GM23338 (cell line): ENCODE data around the gene DLG5. TPM values are rescaled to one million over a fixed set of nuclear protein-coding genes. Genes with fewer than 3 reads are reported as not detected.

Experiments used
- ATAC-seq: fragments of 200-7000 bp; cut with Tn5 transposase; 3 replicates; pipeline ENCODE4 v1.9.1; 2020
- DNase-seq: peaks from one replicate; pipeline ENCODE4 v3.0.0-alpha.2; 2015; ENCODE audit warnings: low spot score
- H2AFZ ChIP-seq: fragments of 200-600 bp; sonication (generic); 2 replicates; pipeline ENCODE4 v1.8.0; 2016; ENCODE audit warnings: antibody characterized with exemption, mild to moderate bottlenecking, moderate library complexity
- H3F3A ChIP-seq: fragments of 200-600 bp; sonication (generic); replicated peaks from 2 replicates; pipeline ENCODE4 v1.8.0; 2017; ENCODE audit warnings: antibody characterized with exemption, mixed run types, low read depth
- H3K27ac ChIP-seq: fragments of 200-600 bp; sonication (generic); 2 replicates; pipeline ENCODE4 v1.6.1; 2016; ENCODE audit warnings: low read depth
- H3K27me3 ChIP-seq: fragments of 200-600 bp; sonication (generic); 2 replicates; pipeline ENCODE4 v1.8.0; 2016; ENCODE audit warnings: mild to moderate bottlenecking, mixed run types, moderate library complexity; ENCODE audit not compliant: insufficient read depth
- H3K36me3 ChIP-seq: fragments of 200-600 bp; sonication (generic); 2 replicates; pipeline ENCODE4 v1.8.0; 2016; ENCODE audit warnings: mild to moderate bottlenecking; ENCODE audit not compliant: insufficient read depth
- H3K4me1 ChIP-seq: fragments of 200-600 bp; sonication (generic); 2 replicates; pipeline ENCODE4 v1.8.0; 2016; ENCODE audit warnings: mild to moderate bottlenecking, moderate library complexity; ENCODE audit not compliant: insufficient read depth
- H3K4me2 ChIP-seq: fragments of 200-600 bp; sonication (generic); 2 replicates; pipeline ENCODE4 v1.7.1; 2017; ENCODE audit warnings: mixed run types
- H3K4me3 ChIP-seq: fragments of 200-600 bp; sonication (generic); 2 replicates; pipeline ENCODE4 v1.6.1; 2016; ENCODE audit warnings: mixed run types
- H3K79me2 ChIP-seq: fragments of 200-600 bp; sonication (generic); replicated peaks from 2 replicates; pipeline ENCODE4 v1.8.0; 2017; ENCODE audit warnings: mild to moderate bottlenecking; ENCODE audit not compliant: insufficient read depth
- H3K9me2 ChIP-seq: fragments of 200-600 bp; sonication (generic); 2 replicates; pipeline ENCODE4 v1.8.0; 2017; ENCODE audit not compliant: insufficient read depth
- H4K20me1 ChIP-seq: fragments of 200-600 bp; sonication (generic); replicated peaks from 2 replicates; pipeline ENCODE4 v1.8.0; 2017; ENCODE audit warnings: mild to moderate bottlenecking; ENCODE audit not compliant: insufficient read depth
- H3K27ac Mint-ChIP-seq: 2 replicates; pipeline ENCODE4 v1.8.0; 2020; ENCODE audit warnings: inconsistent platforms, mild to moderate bottlenecking, moderate library complexity, mixed read lengths
- H3K27me3 Mint-ChIP-seq: 3 replicates; pipeline ENCODE4 v1.8.0; 2022; ENCODE audit warnings: low read depth, mild to moderate bottlenecking, moderate library complexity, mixed read lengths, inconsistent platforms; ENCODE audit not compliant: insufficient read depth, poor library complexity
- H3K36me3 Mint-ChIP-seq: 3 replicates; pipeline ENCODE4 v1.8.0; 2021; ENCODE audit warnings: low read depth, mild to moderate bottlenecking, inconsistent platforms, moderate library complexity, mixed read lengths
- H3K4me1 Mint-ChIP-seq: 3 replicates; pipeline ENCODE4 v1.8.0; 2020; ENCODE audit warnings: mild to moderate bottlenecking, inconsistent platforms, mixed read lengths
- H3K4me3 Mint-ChIP-seq: 3 replicates; pipeline ENCODE4 v1.8.0; 2021; ENCODE audit warnings: moderate library complexity, mild to moderate bottlenecking, inconsistent platforms, mixed read lengths
- H3K9me3 Mint-ChIP-seq: 3 replicates; pipeline ENCODE4 v1.8.0; 2020; ENCODE audit warnings: moderate library complexity, mild to moderate bottlenecking, inconsistent platforms, mixed read lengths
- EZH2 ChIP-seq: fragments of 200-600 bp; sonication (generic); IDR thresholded peaks from one replicate; pipeline ENCODE4 v1.8.0; 2017; ENCODE audit warnings: antibody characterized with exemption, mild to moderate bottlenecking, low read depth; ENCODE audit not compliant: unreplicated experiment
- NANOG ChIP-seq: IDR thresholded peaks from 2 replicates; pipeline ENCODE4 v1.6.1; 2016; ENCODE audit warnings: antibody characterized with exemption, borderline replicate concordance
- polyA plus RNA-seq: library from polyadenylated mRNA; unstranded; fragments of >200 nt; fragmentation: Nextera tagmentation; extraction: Ambion mirVana; gene quantifications from 2 replicates; pipeline ENCODE4 v1.2.1, GENCODE V29; 2016
- total RNA-seq: library from RNA; depleted of rRNA; stranded (reverse); fragments of >200 nt; shearing (Covaris generic); gene quantifications from 2 replicates; pipeline ENCODE4 v1.2.3, GENCODE V29; 2014
- TF ChIP-seq, protein P1 (sequence below): IDR thresholded peaks from one replicate; pipeline ENCODE4 v1.6.1; 2018; ENCODE audit warnings: antibody characterized with exemption; ENCODE audit not compliant: unreplicated experiment
- TF ChIP-seq, protein P2 (sequence below): fragments of 250-450 bp; sonication (Bioruptor Pico); IDR thresholded peaks from 2 replicates; pipeline ENCODE4 v1.5.0; 2020; ENCODE audit warnings: mild to moderate bottlenecking, moderate library complexity
- TF ChIP-seq, protein P3 (sequence below): IDR thresholded peaks from 2 replicates; pipeline ENCODE4 v1.6.1; 2016; ENCODE audit warnings: antibody characterized with exemption

The DLG5 gene
- total and polyA plus RNA-seq, 2 experiments from 2014 or later, result 7.4 to 66.6 TPM

DNA sequence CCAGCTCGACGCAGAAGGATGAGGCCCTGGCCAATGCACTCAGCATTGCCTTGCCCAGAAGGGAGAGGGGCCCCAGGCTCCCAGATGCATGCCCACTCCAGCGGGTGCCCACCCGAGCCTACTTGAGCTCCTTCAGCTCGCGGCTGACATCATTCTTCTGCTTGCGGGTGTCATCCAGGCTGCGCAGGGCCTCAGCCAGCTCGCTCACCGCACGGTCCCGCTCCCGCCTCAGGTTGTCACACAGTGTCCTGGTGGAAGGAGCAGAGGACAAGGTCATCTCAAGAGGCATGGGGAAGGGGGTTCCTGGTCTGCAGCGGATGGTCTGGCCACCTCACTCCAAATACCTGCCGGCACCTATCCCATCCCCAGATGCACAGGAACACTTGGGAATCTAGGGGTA is 92.8 kb downstream of the DLG5 start:
- Mint-ChIP-seq H3K4me3 (no peak overlapping the region), H3K27ac (no peak overlapping the region), H3K9me3 (no peaks in the 10 kb centered on the region), H3K36me3 (peaks cover 64% of the 10 kb centered on the region), H3K27me3 (peaks cover 12% of the 10 kb centered on the region), H3K4me1 (peaks cover 23% of the 10 kb centered on the region)
- no peak overlapping the region for H3K4me2 ChIP-seq
- no peaks in the 10 kb centered on the region for H3K27me3 ChIP-seq
- no peaks in the 10 kb centered on the region for H3F3A ChIP-seq
- no peaks in the 10 kb centered on the region; the same call in 1 of the 2 replicates for H3K79me2 ChIP-seq
- TF ChIP-seq NANOG (no peak), EZH2 (no peak)
- TF ChIP-seq, protein P1, sequence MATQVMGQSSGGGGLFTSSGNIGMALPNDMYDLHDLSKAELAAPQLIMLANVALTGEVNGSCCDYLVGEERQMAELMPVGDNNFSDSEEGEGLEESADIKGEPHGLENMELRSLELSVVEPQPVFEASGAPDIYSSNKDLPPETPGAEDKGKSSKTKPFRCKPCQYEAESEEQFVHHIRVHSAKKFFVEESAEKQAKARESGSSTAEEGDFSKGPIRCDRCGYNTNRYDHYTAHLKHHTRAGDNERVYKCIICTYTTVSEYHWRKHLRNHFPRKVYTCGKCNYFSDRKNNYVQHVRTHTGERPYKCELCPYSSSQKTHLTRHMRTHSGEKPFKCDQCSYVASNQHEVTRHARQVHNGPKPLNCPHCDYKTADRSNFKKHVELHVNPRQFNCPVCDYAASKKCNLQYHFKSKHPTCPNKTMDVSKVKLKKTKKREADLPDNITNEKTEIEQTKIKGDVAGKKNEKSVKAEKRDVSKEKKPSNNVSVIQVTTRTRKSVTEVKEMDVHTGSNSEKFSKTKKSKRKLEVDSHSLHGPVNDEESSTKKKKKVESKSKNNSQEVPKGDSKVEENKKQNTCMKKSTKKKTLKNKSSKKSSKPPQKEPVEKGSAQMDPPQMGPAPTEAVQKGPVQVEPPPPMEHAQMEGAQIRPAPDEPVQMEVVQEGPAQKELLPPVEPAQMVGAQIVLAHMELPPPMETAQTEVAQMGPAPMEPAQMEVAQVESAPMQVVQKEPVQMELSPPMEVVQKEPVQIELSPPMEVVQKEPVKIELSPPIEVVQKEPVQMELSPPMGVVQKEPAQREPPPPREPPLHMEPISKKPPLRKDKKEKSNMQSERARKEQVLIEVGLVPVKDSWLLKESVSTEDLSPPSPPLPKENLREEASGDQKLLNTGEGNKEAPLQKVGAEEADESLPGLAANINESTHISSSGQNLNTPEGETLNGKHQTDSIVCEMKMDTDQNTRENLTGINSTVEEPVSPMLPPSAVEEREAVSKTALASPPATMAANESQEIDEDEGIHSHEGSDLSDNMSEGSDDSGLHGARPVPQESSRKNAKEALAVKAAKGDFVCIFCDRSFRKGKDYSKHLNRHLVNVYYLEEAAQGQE, result no peak
- TF ChIP-seq, protein P2, sequence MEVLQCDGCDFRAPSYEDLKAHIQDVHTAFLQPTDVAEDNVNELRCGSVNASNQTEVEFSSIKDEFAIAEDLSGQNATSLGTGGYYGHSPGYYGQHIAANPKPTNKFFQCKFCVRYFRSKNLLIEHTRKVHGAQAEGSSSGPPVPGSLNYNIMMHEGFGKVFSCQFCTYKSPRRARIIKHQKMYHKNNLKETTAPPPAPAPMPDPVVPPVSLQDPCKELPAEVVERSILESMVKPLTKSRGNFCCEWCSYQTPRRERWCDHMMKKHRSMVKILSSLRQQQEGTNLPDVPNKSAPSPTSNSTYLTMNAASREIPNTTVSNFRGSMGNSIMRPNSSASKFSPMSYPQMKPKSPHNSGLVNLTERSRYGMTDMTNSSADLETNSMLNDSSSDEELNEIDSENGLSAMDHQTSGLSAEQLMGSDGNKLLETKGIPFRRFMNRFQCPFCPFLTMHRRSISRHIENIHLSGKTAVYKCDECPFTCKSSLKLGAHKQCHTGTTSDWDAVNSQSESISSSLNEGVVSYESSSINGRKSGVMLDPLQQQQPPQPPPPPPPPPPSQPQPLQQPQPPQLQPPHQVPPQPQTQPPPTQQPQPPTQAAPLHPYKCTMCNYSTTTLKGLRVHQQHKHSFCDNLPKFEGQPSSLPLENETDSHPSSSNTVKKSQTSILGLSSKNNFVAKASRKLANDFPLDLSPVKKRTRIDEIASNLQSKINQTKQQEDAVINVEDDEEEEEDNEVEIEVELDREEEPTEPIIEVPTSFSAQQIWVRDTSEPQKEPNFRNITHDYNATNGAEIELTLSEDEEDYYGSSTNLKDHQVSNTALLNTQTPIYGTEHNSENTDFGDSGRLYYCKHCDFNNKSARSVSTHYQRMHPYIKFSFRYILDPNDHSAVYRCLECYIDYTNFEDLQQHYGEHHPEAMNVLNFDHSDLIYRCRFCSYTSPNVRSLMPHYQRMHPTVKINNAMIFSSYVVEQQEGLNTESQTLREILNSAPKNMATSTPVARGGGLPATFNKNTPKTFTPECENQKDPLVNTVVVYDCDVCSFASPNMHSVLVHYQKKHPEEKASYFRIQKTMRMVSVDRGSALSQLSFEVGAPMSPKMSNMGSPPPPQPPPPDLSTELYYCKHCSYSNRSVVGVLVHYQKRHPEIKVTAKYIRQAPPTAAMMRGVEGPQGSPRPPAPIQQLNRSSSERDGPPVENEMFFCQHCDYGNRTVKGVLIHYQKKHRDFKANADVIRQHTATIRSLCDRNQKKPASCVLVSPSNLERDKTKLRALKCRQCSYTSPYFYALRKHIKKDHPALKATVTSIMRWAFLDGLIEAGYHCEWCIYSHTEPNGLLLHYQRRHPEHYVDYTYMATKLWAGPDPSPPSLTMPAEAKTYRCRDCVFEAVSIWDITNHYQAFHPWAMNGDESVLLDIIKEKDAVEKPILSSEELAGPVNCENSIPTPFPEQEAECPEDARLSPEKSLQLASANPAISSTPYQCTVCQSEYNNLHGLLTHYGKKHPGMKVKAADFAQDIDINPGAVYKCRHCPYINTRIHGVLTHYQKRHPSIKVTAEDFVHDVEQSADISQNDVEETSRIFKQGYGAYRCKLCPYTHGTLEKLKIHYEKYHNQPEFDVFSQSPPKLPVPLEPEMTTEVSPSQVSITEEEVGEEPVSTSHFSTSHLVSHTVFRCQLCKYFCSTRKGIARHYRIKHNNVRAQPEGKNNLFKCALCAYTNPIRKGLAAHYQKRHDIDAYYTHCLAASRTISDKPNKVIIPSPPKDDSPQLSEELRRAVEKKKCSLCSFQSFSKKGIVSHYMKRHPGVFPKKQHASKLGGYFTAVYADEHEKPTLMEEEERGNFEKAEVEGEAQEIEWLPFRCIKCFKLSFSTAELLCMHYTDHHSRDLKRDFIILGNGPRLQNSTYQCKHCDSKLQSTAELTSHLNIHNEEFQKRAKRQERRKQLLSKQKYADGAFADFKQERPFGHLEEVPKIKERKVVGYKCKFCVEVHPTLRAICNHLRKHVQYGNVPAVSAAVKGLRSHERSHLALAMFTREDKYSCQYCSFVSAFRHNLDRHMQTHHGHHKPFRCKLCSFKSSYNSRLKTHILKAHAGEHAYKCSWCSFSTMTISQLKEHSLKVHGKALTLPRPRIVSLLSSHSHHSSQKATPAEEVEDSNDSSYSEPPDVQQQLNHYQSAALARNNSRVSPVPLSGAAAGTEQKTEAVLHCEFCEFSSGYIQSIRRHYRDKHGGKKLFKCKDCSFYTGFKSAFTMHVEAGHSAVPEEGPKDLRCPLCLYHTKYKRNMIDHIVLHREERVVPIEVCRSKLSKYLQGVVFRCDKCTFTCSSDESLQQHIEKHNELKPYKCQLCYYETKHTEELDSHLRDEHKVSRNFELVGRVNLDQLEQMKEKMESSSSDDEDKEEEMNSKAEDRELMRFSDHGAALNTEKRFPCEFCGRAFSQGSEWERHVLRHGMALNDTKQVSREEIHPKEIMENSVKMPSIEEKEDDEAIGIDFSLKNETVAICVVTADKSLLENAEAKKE (CRISPR knock-in tag), result no peak
- TF ChIP-seq, protein P3, sequence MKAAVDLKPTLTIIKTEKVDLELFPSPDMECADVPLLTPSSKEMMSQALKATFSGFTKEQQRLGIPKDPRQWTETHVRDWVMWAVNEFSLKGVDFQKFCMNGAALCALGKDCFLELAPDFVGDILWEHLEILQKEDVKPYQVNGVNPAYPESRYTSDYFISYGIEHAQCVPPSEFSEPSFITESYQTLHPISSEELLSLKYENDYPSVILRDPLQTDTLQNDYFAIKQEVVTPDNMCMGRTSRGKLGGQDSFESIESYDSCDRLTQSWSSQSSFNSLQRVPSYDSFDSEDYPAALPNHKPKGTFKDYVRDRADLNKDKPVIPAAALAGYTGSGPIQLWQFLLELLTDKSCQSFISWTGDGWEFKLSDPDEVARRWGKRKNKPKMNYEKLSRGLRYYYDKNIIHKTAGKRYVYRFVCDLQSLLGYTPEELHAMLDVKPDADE, result no peak
- no peak for ATAC-seq
- no peaks in the 10 kb centered on the region for H4K20me1 ChIP-seq
- H3K36me3 ChIP-seq, result peaks cover 3% of the 10 kb centered on the region; the same call in 1 of the 2 replicates
- no peaks in the 10 kb centered on the region for H3K9me2 ChIP-seq
- H3K27ac ChIP-seq, result no peak overlapping the region
- DNase-seq, result no peak
- no peak overlapping the region for H2AFZ ChIP-seq
- no peak overlapping the region for H3K4me3 ChIP-seq
- H3K4me1 ChIP-seq, result peaks cover 7% of the 10 kb centered on the region; the same call in 1 of the 2 replicates
